ENCODE measurements around the gene MEX3A. TPM values are rescaled to one million over a fixed set of nuclear protein-coding genes. Genes with fewer than 3 reads are reported as not detected.

Gene MEX3A
- total and polyA plus RNA-seq, 2 experiments from 2014 or later = 18.5 to 38.1 TPM

DNA sequence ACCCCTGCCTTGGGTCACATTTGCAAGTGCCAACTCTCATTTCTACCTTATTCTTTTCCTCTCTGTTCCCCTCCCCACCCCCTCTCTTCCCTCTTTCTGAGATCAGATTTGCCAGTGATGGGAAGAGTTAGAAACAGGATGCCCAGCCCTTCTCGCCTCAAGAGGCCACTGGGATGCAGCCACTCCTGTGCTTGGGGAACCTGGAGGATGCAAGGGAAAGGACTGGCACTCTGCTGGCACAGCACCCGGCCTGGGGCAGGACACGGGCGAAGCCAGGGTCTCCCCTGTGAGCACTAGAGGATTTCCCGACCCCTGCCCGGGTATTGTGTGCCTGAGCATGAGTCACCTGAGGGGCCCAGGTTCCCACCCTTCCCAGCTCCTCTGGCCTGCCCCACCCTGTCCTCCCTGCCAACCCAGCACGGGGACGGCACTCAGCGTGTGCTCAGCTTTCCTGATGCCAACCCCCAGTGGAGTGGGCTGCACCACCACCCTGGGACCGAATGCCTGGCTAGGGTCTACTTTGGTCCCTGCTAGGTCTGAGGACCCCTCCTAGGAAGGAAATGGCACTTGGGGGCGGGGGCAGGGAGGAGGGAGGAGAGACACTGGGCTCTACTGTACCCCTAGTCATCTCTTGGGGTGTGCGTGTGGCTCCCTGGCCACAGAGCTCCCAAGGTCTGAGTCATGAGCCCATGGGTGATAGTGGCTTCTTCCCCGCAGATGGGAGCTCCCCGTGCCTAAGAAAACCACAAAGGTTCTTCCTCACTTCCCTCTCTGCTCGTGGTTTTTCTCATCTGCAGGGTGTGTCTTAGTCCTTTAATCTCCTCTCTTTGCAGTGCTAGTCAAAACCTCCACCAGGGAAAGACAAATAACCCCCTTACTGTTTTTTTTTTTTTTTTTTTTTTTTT lies 44.6 kb upstream of the MEX3A start:
- DNase-seq (ENCODE audit: low spot score) (no peak), ATAC-seq (no peak)
- Mint-ChIP-seq H3K27ac (peak overlapping the region; percentile 90), H3K4me3 (peak overlapping the region; percentile 64; the same call in 2 of the 3 replicates), H3K9me3 (no peaks in the 10 kb centered on the region), H3K4me1 (peaks cover 58% of the 10 kb centered on the region), H3K36me3 (ENCODE audit: low read depth) (peaks cover 3% of the 10 kb centered on the region), H3K27me3 (ENCODE audit: insufficient read depth, low read depth, poor library complexity) (peaks cover 30% of the 10 kb centered on the region)
- H3K4me2 ChIP-seq = peak overlapping the region; percentile 62; the same call in 1 of the 2 replicates
- H3K9me2 ChIP-seq (ENCODE audit: insufficient read depth) = no peaks in the 10 kb centered on the region
- peaks cover 55% of the 10 kb centered on the region for H3K4me1 ChIP-seq (ENCODE audit: insufficient read depth)
- H2AFZ ChIP-seq = no peak overlapping the region
- H3K27me3 ChIP-seq (ENCODE audit: insufficient read depth) = no peaks in the 10 kb centered on the region
- peak overlapping the region; percentile 82 for H3K27ac ChIP-seq (ENCODE audit: low read depth)
- H3K79me2 ChIP-seq (replicated peaks; ENCODE audit: insufficient read depth) = peaks cover 10% of the 10 kb centered on the region
- H4K20me1 ChIP-seq (replicated peaks; ENCODE audit: insufficient read depth) = no peaks in the 10 kb centered on the region
- peaks cover 3% of the 10 kb centered on the region; the same call in 1 of the 2 replicates for H3K36me3 ChIP-seq (ENCODE audit: insufficient read depth)
- no peak overlapping the region for H3K4me3 ChIP-seq
- H3F3A ChIP-seq (replicated peaks; ENCODE audit: low read depth) = peaks cover 8% of the 10 kb centered on the region; the same call in 1 of the 2 replicates
- TF ChIP-seq NANOG (IDR thresholded peaks at IDR 0.05; ENCODE audit: borderline replicate concordance) = no peak
- no peak for TF ChIP-seq CREB1 (CRISPR knock-in tag; IDR thresholded peaks at IDR 0.05; ENCODE audit: low read depth)
- no peak for TF ChIP-seq EZH2phosphoT487 (IDR thresholded peaks at IDR 0.05; ENCODE audit: unreplicated experiment)
- TF ChIP-seq, protein P1, sequence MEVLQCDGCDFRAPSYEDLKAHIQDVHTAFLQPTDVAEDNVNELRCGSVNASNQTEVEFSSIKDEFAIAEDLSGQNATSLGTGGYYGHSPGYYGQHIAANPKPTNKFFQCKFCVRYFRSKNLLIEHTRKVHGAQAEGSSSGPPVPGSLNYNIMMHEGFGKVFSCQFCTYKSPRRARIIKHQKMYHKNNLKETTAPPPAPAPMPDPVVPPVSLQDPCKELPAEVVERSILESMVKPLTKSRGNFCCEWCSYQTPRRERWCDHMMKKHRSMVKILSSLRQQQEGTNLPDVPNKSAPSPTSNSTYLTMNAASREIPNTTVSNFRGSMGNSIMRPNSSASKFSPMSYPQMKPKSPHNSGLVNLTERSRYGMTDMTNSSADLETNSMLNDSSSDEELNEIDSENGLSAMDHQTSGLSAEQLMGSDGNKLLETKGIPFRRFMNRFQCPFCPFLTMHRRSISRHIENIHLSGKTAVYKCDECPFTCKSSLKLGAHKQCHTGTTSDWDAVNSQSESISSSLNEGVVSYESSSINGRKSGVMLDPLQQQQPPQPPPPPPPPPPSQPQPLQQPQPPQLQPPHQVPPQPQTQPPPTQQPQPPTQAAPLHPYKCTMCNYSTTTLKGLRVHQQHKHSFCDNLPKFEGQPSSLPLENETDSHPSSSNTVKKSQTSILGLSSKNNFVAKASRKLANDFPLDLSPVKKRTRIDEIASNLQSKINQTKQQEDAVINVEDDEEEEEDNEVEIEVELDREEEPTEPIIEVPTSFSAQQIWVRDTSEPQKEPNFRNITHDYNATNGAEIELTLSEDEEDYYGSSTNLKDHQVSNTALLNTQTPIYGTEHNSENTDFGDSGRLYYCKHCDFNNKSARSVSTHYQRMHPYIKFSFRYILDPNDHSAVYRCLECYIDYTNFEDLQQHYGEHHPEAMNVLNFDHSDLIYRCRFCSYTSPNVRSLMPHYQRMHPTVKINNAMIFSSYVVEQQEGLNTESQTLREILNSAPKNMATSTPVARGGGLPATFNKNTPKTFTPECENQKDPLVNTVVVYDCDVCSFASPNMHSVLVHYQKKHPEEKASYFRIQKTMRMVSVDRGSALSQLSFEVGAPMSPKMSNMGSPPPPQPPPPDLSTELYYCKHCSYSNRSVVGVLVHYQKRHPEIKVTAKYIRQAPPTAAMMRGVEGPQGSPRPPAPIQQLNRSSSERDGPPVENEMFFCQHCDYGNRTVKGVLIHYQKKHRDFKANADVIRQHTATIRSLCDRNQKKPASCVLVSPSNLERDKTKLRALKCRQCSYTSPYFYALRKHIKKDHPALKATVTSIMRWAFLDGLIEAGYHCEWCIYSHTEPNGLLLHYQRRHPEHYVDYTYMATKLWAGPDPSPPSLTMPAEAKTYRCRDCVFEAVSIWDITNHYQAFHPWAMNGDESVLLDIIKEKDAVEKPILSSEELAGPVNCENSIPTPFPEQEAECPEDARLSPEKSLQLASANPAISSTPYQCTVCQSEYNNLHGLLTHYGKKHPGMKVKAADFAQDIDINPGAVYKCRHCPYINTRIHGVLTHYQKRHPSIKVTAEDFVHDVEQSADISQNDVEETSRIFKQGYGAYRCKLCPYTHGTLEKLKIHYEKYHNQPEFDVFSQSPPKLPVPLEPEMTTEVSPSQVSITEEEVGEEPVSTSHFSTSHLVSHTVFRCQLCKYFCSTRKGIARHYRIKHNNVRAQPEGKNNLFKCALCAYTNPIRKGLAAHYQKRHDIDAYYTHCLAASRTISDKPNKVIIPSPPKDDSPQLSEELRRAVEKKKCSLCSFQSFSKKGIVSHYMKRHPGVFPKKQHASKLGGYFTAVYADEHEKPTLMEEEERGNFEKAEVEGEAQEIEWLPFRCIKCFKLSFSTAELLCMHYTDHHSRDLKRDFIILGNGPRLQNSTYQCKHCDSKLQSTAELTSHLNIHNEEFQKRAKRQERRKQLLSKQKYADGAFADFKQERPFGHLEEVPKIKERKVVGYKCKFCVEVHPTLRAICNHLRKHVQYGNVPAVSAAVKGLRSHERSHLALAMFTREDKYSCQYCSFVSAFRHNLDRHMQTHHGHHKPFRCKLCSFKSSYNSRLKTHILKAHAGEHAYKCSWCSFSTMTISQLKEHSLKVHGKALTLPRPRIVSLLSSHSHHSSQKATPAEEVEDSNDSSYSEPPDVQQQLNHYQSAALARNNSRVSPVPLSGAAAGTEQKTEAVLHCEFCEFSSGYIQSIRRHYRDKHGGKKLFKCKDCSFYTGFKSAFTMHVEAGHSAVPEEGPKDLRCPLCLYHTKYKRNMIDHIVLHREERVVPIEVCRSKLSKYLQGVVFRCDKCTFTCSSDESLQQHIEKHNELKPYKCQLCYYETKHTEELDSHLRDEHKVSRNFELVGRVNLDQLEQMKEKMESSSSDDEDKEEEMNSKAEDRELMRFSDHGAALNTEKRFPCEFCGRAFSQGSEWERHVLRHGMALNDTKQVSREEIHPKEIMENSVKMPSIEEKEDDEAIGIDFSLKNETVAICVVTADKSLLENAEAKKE (CRISPR knock-in tag; IDR thresholded peaks at IDR 0.05) = no peak
- TF ChIP-seq, protein P2, sequence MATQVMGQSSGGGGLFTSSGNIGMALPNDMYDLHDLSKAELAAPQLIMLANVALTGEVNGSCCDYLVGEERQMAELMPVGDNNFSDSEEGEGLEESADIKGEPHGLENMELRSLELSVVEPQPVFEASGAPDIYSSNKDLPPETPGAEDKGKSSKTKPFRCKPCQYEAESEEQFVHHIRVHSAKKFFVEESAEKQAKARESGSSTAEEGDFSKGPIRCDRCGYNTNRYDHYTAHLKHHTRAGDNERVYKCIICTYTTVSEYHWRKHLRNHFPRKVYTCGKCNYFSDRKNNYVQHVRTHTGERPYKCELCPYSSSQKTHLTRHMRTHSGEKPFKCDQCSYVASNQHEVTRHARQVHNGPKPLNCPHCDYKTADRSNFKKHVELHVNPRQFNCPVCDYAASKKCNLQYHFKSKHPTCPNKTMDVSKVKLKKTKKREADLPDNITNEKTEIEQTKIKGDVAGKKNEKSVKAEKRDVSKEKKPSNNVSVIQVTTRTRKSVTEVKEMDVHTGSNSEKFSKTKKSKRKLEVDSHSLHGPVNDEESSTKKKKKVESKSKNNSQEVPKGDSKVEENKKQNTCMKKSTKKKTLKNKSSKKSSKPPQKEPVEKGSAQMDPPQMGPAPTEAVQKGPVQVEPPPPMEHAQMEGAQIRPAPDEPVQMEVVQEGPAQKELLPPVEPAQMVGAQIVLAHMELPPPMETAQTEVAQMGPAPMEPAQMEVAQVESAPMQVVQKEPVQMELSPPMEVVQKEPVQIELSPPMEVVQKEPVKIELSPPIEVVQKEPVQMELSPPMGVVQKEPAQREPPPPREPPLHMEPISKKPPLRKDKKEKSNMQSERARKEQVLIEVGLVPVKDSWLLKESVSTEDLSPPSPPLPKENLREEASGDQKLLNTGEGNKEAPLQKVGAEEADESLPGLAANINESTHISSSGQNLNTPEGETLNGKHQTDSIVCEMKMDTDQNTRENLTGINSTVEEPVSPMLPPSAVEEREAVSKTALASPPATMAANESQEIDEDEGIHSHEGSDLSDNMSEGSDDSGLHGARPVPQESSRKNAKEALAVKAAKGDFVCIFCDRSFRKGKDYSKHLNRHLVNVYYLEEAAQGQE (IDR thresholded peaks at IDR 0.05; ENCODE audit: unreplicated experiment) = no peak
- TF ChIP-seq ZNF331 (CRISPR knock-in tag; IDR thresholded peaks at IDR 0.05; ENCODE audit: low read depth) = no peak
- no peak for TF ChIP-seq POLR2AphosphoS5 (IDR thresholded peaks at IDR 0.05; ENCODE audit: low read depth)
- no peak for TF ChIP-seq JUNB (IDR thresholded peaks at IDR 0.05; ENCODE audit: unreplicated experiment)
- no peak for TF ChIP-seq STAT1 (IDR thresholded peaks at IDR 0.05; ENCODE audit: unreplicated experiment)
- TF ChIP-seq, protein P3, sequence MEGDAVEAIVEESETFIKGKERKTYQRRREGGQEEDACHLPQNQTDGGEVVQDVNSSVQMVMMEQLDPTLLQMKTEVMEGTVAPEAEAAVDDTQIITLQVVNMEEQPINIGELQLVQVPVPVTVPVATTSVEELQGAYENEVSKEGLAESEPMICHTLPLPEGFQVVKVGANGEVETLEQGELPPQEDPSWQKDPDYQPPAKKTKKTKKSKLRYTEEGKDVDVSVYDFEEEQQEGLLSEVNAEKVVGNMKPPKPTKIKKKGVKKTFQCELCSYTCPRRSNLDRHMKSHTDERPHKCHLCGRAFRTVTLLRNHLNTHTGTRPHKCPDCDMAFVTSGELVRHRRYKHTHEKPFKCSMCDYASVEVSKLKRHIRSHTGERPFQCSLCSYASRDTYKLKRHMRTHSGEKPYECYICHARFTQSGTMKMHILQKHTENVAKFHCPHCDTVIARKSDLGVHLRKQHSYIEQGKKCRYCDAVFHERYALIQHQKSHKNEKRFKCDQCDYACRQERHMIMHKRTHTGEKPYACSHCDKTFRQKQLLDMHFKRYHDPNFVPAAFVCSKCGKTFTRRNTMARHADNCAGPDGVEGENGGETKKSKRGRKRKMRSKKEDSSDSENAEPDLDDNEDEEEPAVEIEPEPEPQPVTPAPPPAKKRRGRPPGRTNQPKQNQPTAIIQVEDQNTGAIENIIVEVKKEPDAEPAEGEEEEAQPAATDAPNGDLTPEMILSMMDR (conservative IDR thresholded peaks at IDR 0.05; ENCODE audit: low read depth in 2 of 2) = no peak
- no peak for TF ChIP-seq ZNF114 (CRISPR knock-in tag; IDR thresholded peaks at IDR 0.05)
- no peak for TF ChIP-seq EZH2 (IDR thresholded peaks at IDR 0.05; ENCODE audit: low read depth, unreplicated experiment)
- TF ChIP-seq, protein P4, sequence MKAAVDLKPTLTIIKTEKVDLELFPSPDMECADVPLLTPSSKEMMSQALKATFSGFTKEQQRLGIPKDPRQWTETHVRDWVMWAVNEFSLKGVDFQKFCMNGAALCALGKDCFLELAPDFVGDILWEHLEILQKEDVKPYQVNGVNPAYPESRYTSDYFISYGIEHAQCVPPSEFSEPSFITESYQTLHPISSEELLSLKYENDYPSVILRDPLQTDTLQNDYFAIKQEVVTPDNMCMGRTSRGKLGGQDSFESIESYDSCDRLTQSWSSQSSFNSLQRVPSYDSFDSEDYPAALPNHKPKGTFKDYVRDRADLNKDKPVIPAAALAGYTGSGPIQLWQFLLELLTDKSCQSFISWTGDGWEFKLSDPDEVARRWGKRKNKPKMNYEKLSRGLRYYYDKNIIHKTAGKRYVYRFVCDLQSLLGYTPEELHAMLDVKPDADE (IDR thresholded peaks at IDR 0.05) = no peak
